Body of pancreas (tissue), 4 donors: ENCODE data around the gene CES2. TPM values are rescaled to one million over a fixed set of nuclear protein-coding genes. Genes with fewer than 3 reads are reported as not detected.
"Not testable (repeated sequence)": the region's sequence is repeated elsewhere in the genome, so short reads cannot be mapped to it uniquely, and the experiment has no call there.

Experiments
- ATAC-seq: fragments of 150-250 bp; one replicate; pipeline ENCODE4 v1.9.1; 2016
- DNase-seq, 4 donors: peaks; one replicate each; pipeline ENCODE4 v3.0.0-alpha.2; 2019
- H3K27ac ChIP-seq, 4 donors: fragments of 200-600 bp; sonication (generic); 1 replicate in 3 of 4; 2 replicates in 1 of 4; pipeline versions ENCODE4 v1.5.1 to v1.6.1; 2016 to 2019; ENCODE audit warnings: mild to moderate bottlenecking in 1 of 4, mixed read lengths in 1 of 4, moderate library complexity in 1 of 4
- H3K27me3 ChIP-seq, 2 donors: fragments of 200-600 bp; sonication (generic); one replicate each; pipeline ENCODE4 v1.6.0; 2016; ENCODE audit warnings: mild to moderate bottlenecking in 1 of 2
- H3K36me3 ChIP-seq, 2 donors: fragments of 200-600 bp; sonication (generic); replicated peaks in 1 of 2; 2 replicates each; pipeline ENCODE4 v1.5.1; 2016; ENCODE audit warnings: low read depth in 2 of 2; ENCODE audit not compliant: insufficient read depth in 1 of 2
- H3K4me1 ChIP-seq: fragments of 200-600 bp; sonication (generic); one replicate; pipeline ENCODE4 v1.6.0; 2016
- H3K4me3 ChIP-seq, 2 donors: fragments of 200-600 bp; sonication (generic); 1 replicate in 1 of 2; 2 replicates in 1 of 2; pipeline ENCODE4 v1.5.1; 2016 to 2019
- H3K9me3 ChIP-seq, 3 donors: fragments of 200-600 bp; sonication (generic); 1 replicate in 2 of 3; 2 replicates in 1 of 3; pipeline ENCODE4 v1.5.1; 2016
- CTCF ChIP-seq, 7 experiments: fragments of 450-650 bp in 4 of 7; fragments of 200-600 bp in 3 of 7; sonication (generic) in 3 of 7; IDR thresholded peaks; one replicate each; pipeline ENCODE4 v1.5.1; 2016 to 2019; ENCODE audit warnings: antibody characterized with exemption in 7 of 7
- POLR2A ChIP-seq, 3 donors: fragments of 450-650 bp; IDR thresholded peaks; one replicate each; pipeline ENCODE4 v1.6.1; 2016; ENCODE audit warnings: antibody characterized with exemption in 3 of 3, mild to moderate bottlenecking in 2 of 3
- WGBS, 2 donors: methylation state at CpG; one replicate each; pipeline ENCODE4 v1.1.5; 2017; 5-methylcytosine and 5-hydroxymethylcytosine counted together
- intact Hi-C: fragments of 100-400 bp; cut with DNase I; formaldehyde crosslinking; loops from one replicate; pipeline ENCODE4 v1.15.1; 2023
- total RNA-seq, 2 donors: library from RNA; depleted of rRNA; stranded (reverse); fragments of >200 nt; gene quantifications; one replicate each; pipeline ENCODE4 v1.1.0, GENCODE V29; 2016

Gene CES2
- total RNA-seq, 2 donors from 2014 or later, result 24.9 to 29.3 TPM

DNA sequence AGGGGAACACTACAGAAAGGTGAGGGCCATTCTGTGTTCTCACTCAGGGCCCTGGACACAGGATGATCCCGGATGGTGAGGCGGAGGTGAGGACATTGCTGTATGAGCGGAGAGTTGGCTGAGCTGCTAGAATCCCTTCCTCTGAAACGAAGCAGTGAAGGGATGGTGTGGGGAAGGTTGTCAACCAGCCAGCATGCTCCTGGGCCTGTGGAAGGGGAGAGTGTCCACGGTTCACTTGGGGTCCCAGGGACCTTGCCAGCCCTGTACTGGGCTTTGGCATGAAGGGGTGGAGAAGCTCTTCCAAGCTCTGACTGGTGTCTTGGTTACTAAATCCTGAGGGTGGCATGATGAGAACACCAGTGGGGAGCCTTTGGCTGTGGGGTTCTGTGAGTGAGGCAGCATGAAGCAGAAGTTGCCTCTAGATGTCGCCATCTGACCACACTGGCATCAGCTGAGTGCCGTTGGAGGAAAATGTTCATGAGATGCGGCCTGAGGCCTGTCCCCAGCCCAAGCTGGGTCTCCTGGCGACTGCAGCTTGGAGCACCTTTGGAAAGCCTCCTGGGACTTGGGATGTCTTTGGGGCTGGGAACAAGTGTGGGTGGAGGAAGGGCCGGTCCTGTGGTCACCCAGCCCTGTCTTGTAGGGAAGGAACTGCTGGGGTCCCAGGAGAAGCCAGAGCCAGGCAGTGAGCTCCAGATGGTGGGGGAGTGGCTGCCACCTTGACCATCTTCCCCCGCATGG, 40.2 kb upstream of the CES2 start:
- peak; percentile 70 to 86 (median 76) for TF ChIP-seq CTCF (IDR thresholded peaks at IDR 0.05)
- no peak for TF ChIP-seq POLR2A (IDR thresholded peaks at IDR 0.05)
- 44 to 53% methylated on average over 7 to 11 of the region's 11 CpGs for WGBS, 2 donors
- H3K9me3 ChIP-seq, result no peaks in the 10 kb centered on the region
- no peak overlapping the region for H3K4me3 ChIP-seq
- peak; percentile 74 for ATAC-seq
- no peaks in the 10 kb centered on the region for H3K27me3 ChIP-seq
- no peaks in the 10 kb centered on the region for H3K36me3 ChIP-seq
- no peak overlapping the region for H3K27ac ChIP-seq
- H3K4me1 ChIP-seq, result peaks cover 10% of the 10 kb centered on the region
- intact Hi-C loops, result no loop called here
- peak; percentile 68 to 73 (median 70) for DNase-seq

- Histone ChIP-seq H3K27me3 (no peaks in the 10 kb centered on the region), H3K9me3 (no peaks in the 10 kb centered on the region), H3K27ac (no peak overlapping the region), H3K4me3 (no peak overlapping the region), H3K4me1 (peaks cover 15% of the 10 kb centered on the region), H3K36me3 (no peaks in the 10 kb centered on the region)
- intact Hi-C loops, result no loop called here
- ATAC-seq (no peak), DNase-seq (no peak)
- TF ChIP-seq CTCF (IDR thresholded peaks at IDR 0.05) (no peak), POLR2A (IDR thresholded peaks at IDR 0.05) (no peak)
- WGBS, 2 donors, result 77 to 88% methylated on average over 5 of the region's 5 CpGs
Measured at GRCh38 chr16:66895689-66895979, 39.7 kb upstream of the CES2 start.

GRCh38 chr16:66895999-66896398, 39.3 kb upstream of the CES2 start:
- Histone ChIP-seq H3K27me3 (no peaks in the 10 kb centered on the region), H3K27ac (no peak overlapping the region), H3K4me3 (no peak overlapping the region), H3K36me3 (no peaks in the 10 kb centered on the region), H3K4me1 (peaks cover 19% of the 10 kb centered on the region), H3K9me3 (no peaks in the 10 kb centered on the region)
- WGBS, 2 donors, result 90 to 94% methylated on average over 2 to 3 of the region's 3 CpGs
- DNase-seq (no peak), ATAC-seq (no peak)
- no peak for TF ChIP-seq POLR2A (IDR thresholded peaks at IDR 0.05)
- no peak for TF ChIP-seq CTCF (IDR thresholded peaks at IDR 0.05)
- intact Hi-C loops, result no loop called here

- H3K27ac ChIP-seq, DNase-seq, intact Hi-C loops, H3K36me3 ChIP-seq, H3K27me3 ChIP-seq, H3K4me3 ChIP-seq, H3K9me3 ChIP-seq, ATAC-seq: not testable (repeated sequence)
- H3K4me1 ChIP-seq, result peaks cover 22% of the 10 kb centered on the region
- WGBS, 2 donors, result 60 to 63% methylated on average over 5 of the region's 5 CpGs
Measured at GRCh38 chr16:66896682-66897081, 38.6 kb upstream of the CES2 start.

DNA sequence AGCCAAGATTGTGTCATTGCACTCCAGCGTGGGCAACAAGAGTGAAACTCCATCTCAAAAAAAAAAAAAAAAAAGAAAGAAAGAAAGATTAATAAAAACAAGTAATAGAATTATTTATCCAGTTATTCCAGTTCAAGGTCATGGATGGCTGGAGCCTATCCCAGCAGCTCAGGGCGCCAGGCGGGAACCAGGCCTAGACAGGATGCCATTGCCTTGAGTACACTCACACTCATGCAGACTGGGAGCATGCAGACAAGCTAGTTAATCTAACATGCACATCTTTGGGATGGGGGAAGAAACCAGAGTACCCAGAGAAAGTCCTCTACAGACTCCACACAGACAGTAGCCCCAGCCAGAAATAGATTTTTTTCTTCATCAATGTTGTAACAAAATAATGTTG, 37.1 kb upstream of the CES2 start:
- ATAC-seq (no peak), DNase-seq (peak in 1 of 4 donors; percentile 29)
- H3K27me3 ChIP-seq, result no peaks in the 10 kb centered on the region
- intact Hi-C loops, result no loop called here
- no peak overlapping the region for H3K27ac ChIP-seq
- H3K9me3 ChIP-seq, result no peaks in the 10 kb centered on the region
- no peaks in the 10 kb centered on the region for H3K36me3 ChIP-seq
- WGBS, 2 donors, result 49 to 56% methylated on average over 3 of the region's 3 CpGs
- TF ChIP-seq POLR2A (IDR thresholded peaks at IDR 0.05), result no peak
- no peak for TF ChIP-seq CTCF (IDR thresholded peaks at IDR 0.05)
- H3K4me3 ChIP-seq, result no peak overlapping the region
- H3K4me1 ChIP-seq, result peaks cover 22% of the 10 kb centered on the region
